Spleen (tissue), 11 donors: ENCODE results near the gene GCNT3. TPM values are rescaled to one million over a fixed set of nuclear protein-coding genes. Genes with fewer than 3 reads are reported as not detected.

Experiments
- DNase-seq: peaks from one replicate; pipeline ENCODE4 v3.0.0-alpha.2; 2020
- H3K27ac ChIP-seq, 8 donors: fragments of 200-600 bp; sonication (generic) in 7 of 8; 1 replicate in 4 of 8; 2 replicates in 4 of 8; pipeline versions ENCODE4 v1.5.0 to v1.8.0; 2016 to 2021; ENCODE audit warnings: inconsistent platforms in 4 of 8, mild to moderate bottlenecking in 4 of 8, moderate library complexity in 1 of 8
- H3K27me3 ChIP-seq, 7 donors: fragments of 200-600 bp; sonication (generic) in 6 of 7; replicated peaks in 1 of 7; 1 replicate in 4 of 7; 2 replicates in 3 of 7; pipeline versions ENCODE4 v1.5.0 to v1.8.0; 2016 to 2021; ENCODE audit warnings: inconsistent platforms in 3 of 7, mild to moderate bottlenecking in 1 of 7
- H3K36me3 ChIP-seq, 6 donors: fragments of 200-600 bp; sonication (generic) in 5 of 6; 1 replicate in 4 of 6; 2 replicates in 2 of 6; pipeline versions ENCODE4 v1.5.0 to v1.8.0; 2016 to 2021; ENCODE audit warnings: inconsistent platforms in 2 of 6
- H3K4me1 ChIP-seq, 6 donors: fragments of 200-600 bp; sonication (generic) in 5 of 6; 1 replicate in 3 of 6; 2 replicates in 3 of 6; pipeline versions ENCODE4 v1.5.0 to v1.8.0; 2016 to 2021; ENCODE audit warnings: inconsistent platforms in 3 of 6
- H3K4me3 ChIP-seq, 8 donors: fragments of 200-600 bp; sonication (generic) in 7 of 8; 1 replicate in 4 of 8; 2 replicates in 4 of 8; pipeline versions ENCODE4 v1.5.0 to v1.8.0; 2016 to 2021; ENCODE audit warnings: inconsistent platforms in 4 of 8, mild to moderate bottlenecking in 4 of 8, moderate library complexity in 2 of 8
- H3K9me3 ChIP-seq, 8 donors: fragments of 200-600 bp; sonication (generic) in 7 of 8; 1 replicate in 4 of 8; 2 replicates in 4 of 8; pipeline versions ENCODE4 v1.5.0 to v1.8.0; 2016 to 2021; ENCODE audit warnings: inconsistent platforms in 4 of 8
- POLR2A ChIP-seq, 3 donors: fragments of 450-650 bp; IDR thresholded peaks; one replicate each; pipeline ENCODE4 v1.5.1; 2017; ENCODE audit warnings: antibody characterized with exemption in 3 of 3, mild to moderate bottlenecking in 1 of 3
- POLR2AphosphoS5 ChIP-seq, 3 donors: sonication (generic); formaldehyde crosslinking; IDR thresholded peaks; one replicate each; pipeline ENCODE4 v1.5.1; 2017; ENCODE audit warnings: antibody characterized with exemption in 3 of 3
- WGBS, 5 donors: extraction: QIAGEN DNeasy Blood & Tissue Kit in 3 of 5; methylation state at CpG; one replicate each; pipeline versions ENCODE4 v1.1.5 to v1.1.7; 2013 to 2018; 5-methylcytosine and 5-hydroxymethylcytosine counted together
- intact Hi-C: fragments of 100-400 bp; cut with DNase I; formaldehyde crosslinking; loops from one replicate; pipeline ENCODE4 v1.15.0; 2023; ENCODE audit warnings: low total_unique reads
- polyA plus RNA-seq, 3 donors: library from polyadenylated mRNA; stranded (reverse); fragments of 200-250 nt; gene quantifications; one replicate each; pipeline ENCODE4 v1.2.1, GENCODE V29; 2013
- total RNA-seq, 7 donors: library from RNA; depleted of rRNA in 3 of 7; stranded (reverse); fragments of >200 nt in 3 of 7; fragmentation: NEBNext Ultra II Directional in 4 of 7; extraction: Animal tissue kit (Norgen Biotek cat#: 25700) in 4 of 7; gene quantifications; one replicate each; pipeline versions ENCODE4 v1.1.0 to v1.2.1, GENCODE V29; 2016 to 2021
- TF ChIP-seq, protein P1 (sequence below), 11 experiments: fragments of 200-600 bp in 7 of 11; fragments of 450-650 bp in 4 of 11; sonication (generic) in 4 of 11; IDR thresholded peaks in 8 of 11; conservative IDR thresholded peaks in 3 of 11; 1 replicate in 7 of 11; 2 replicates in 4 of 11; pipeline versions ENCODE4 v1.4.0 to v1.8.0; 2016 to 2021; ENCODE audit warnings: antibody characterized with exemption in 11 of 11, inconsistent platforms in 4 of 11, mild to moderate bottlenecking in 1 of 11
- donor health status: healthy with polysubstance abuse.
- donor health status: DM: no; HTN: no; CAD: no; lungs with moderate emphysema.
- donor health status: DM: no; HTN: no; CAD: no.
- donor health status: Bipolar disorder and iron deficiency.
- donor health status: healthy.
- donor health status: DM: no; HTN: no; CAD: no.
- donor health status: DM: yes; HTN: yes; CAD: no.

Gene GCNT3
- total and polyA plus RNA-seq, 10 donors, result 0.15 to 1.4 (median 0.25) TPM; not detected in 4

GRCh38 chr15:59646277-59646676, 34.7 kb downstream of the GCNT3 start:
- WGBS, 5 donors, result 95 to 98% (median 97%) methylated on average over 1 of the region's 1 CpG
- H3K36me3 ChIP-seq, result peaks cover 0 to 97% (median 53%) of the 10 kb centered on the region in 6 donors

GRCh38 chr15:59647085-59647484, 35.5 kb downstream of the GCNT3 start:
- Histone ChIP-seq H3K36me3 (peaks cover 0 to 97% (median 55%) of the 10 kb centered on the region in 6 donors), H3K27me3 (no peaks in the 10 kb centered on the region), H3K9me3 (peaks cover 0 to 4% (median 0%) of the 10 kb centered on the region in 8 donors), H3K4me1 (no peaks in the 10 kb centered on the region), H3K27ac (no peak overlapping the region), H3K4me3 (no peak overlapping the region)
- intact Hi-C loops, result no loop called here
- TF ChIP-seq POLR2A (IDR thresholded peaks at IDR 0.05) (no peak), POLR2AphosphoS5 (IDR thresholded peaks at IDR 0.05) (no peak)
- TF ChIP-seq, protein P1, sequence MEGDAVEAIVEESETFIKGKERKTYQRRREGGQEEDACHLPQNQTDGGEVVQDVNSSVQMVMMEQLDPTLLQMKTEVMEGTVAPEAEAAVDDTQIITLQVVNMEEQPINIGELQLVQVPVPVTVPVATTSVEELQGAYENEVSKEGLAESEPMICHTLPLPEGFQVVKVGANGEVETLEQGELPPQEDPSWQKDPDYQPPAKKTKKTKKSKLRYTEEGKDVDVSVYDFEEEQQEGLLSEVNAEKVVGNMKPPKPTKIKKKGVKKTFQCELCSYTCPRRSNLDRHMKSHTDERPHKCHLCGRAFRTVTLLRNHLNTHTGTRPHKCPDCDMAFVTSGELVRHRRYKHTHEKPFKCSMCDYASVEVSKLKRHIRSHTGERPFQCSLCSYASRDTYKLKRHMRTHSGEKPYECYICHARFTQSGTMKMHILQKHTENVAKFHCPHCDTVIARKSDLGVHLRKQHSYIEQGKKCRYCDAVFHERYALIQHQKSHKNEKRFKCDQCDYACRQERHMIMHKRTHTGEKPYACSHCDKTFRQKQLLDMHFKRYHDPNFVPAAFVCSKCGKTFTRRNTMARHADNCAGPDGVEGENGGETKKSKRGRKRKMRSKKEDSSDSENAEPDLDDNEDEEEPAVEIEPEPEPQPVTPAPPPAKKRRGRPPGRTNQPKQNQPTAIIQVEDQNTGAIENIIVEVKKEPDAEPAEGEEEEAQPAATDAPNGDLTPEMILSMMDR (IDR thresholded peaks at IDR 0.05 in 8 of 11, conservative IDR thresholded peaks at IDR 0.05 in 3 of 11), result no peak
- 92 to 100% (median 95%) methylated on average over 1 of the region's 1 CpG for WGBS, 5 donors
- no peak for DNase-seq

More at GRCh38 chr15:59646277-59646676, 34.7 kb downstream of the GCNT3 start:
- Histone ChIP-seq H3K4me3 (no peak overlapping the region), H3K27ac (no peak overlapping the region), H3K9me3 (no peaks in the 10 kb centered on the region), H3K27me3 (no peaks in the 10 kb centered on the region), H3K4me1 (no peaks in the 10 kb centered on the region)
- intact Hi-C loops, result no loop called here
- no peak for DNase-seq
- TF ChIP-seq POLR2AphosphoS5 (IDR thresholded peaks at IDR 0.05) (no peak), POLR2A (IDR thresholded peaks at IDR 0.05) (no peak)
- TF ChIP-seq, protein P1 (IDR thresholded peaks at IDR 0.05 in 8 of 11, conservative IDR thresholded peaks at IDR 0.05 in 3 of 11), result no peak

DNA sequence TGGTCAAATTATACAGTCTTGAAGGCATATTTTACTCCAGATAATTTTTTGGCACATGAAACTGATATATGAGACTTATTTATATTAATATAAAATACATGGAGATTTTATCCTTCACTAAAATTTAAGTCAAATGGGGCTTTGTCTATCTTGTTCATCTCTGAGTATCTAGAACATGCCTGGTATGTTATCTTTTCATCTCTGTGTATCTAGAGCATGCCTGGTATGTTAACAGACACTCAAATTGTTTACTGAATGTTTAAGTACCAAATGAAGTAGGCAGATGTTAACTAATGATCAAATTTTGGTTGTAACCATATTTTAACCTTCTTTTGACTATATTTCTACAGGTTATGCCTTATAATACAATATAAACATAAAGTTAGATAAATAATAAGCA, 38.0 kb downstream of the GCNT3 start:
- Histone ChIP-seq H3K27me3 (no peaks in the 10 kb centered on the region), H3K27ac (no peak overlapping the region), H3K4me3 (no peak overlapping the region), H3K9me3 (peaks cover 0 to 6% (median 0%) of the 10 kb centered on the region in 8 donors), H3K36me3 (peaks cover 3 to 88% (median 56%) of the 10 kb centered on the region in 6 donors), H3K4me1 (peaks cover 0 to 14% (median 3%) of the 10 kb centered on the region in 6 donors)
- intact Hi-C loops, result no loop called here
- DNase-seq, result no peak
- TF ChIP-seq POLR2A (IDR thresholded peaks at IDR 0.05) (no peak), POLR2AphosphoS5 (IDR thresholded peaks at IDR 0.05) (no peak)
- TF ChIP-seq, protein P1 (IDR thresholded peaks at IDR 0.05 in 8 of 11, conservative IDR thresholded peaks at IDR 0.05 in 3 of 11), result no peak

GRCh38 chr15:59654046-59654445, 42.5 kb downstream of the GCNT3 start:
- peaks cover 14 to 48% (median 29%) of the 10 kb centered on the region in 6 donors for H3K4me1 ChIP-seq
- H3K27ac ChIP-seq, result no peak overlapping the region
- peaks cover 0 to 6% (median 0%) of the 10 kb centered on the region in 8 donors for H3K9me3 ChIP-seq
- no peak overlapping the region for H3K4me3 ChIP-seq
- no peaks in the 10 kb centered on the region for H3K27me3 ChIP-seq
- TF ChIP-seq POLR2AphosphoS5 (IDR thresholded peaks at IDR 0.05) (no peak), POLR2A (IDR thresholded peaks at IDR 0.05) (no peak)
- TF ChIP-seq, protein P1 (IDR thresholded peaks at IDR 0.05 in 8 of 11, conservative IDR thresholded peaks at IDR 0.05 in 3 of 11), result no peak
- intact Hi-C loops, result no loop called here
- peaks cover 3 to 49% (median 34%) of the 10 kb centered on the region in 6 donors for H3K36me3 ChIP-seq
- WGBS, 5 donors, result 76 to 88% (median 80%) methylated on average over 1 of the region's 1 CpG
- DNase-seq, result no peak
